ENCODE data around the gene IFRD2.

GRCh38 chr3:50340448-50341329 is 48.5 kb upstream of the IFRD2 start, which contains the start of gene RASSF1:
- TF ChIP-seq CTCF (IDR thresholded peaks at IDR 0.05) = no peak
- TF ChIP-seq POLR2A (IDR thresholded peaks at IDR 0.05) = no peak
